G401.6 (cell line): ENCODE data around the gene AKAP13.
"Not testable (repeated sequence)": the region's sequence is repeated elsewhere in the genome, so short reads cannot be mapped to it uniquely, and the experiment has no call there.

Source experiments
- FAIRE-seq: peaks from 2 replicates; lab custom pipeline; 2012; peaks lifted over from hg19 to GRCh38; lab: Jason Lieb, UNC

Gene AKAP13

DNA sequence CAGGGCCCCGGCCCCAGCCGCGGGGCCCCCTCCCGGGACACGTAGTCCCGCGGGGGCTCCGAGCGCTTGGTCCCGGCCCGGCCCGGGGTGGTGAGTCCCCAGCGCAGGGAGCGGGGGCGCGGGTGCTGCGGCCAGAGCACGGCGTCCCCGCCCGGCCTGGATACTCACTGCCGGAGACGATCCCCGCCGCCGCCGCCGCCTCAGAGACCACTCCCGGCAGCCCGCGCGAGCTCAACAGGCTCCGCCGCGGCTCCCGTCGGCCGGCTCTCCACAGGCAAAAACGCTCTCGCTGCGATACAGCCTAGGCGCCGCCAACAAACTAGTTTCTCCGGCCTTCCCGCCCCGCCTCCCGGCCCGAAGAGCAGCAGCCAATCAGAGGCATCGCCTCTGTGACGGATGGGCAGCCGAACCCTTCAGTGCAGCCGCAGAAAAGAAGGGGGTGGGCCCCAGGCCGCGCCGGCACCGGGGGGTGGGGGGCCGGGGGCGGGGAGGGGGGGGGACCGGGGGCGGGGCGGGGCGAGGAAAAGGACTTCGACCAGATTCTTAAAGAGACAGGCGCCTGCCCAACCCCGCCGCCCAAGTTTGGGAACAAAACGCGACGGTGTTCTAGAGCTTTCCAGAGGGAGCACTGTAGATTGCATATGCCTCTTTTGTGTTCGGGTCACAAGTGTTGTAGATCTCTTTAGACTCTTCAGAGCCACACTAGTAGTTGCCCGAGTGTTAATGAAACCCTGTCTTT lies 414.4 kb downstream of the AKAP13 start, which contains the start of gene KLHL25:
Gene KLHL25 (minus strand): TSS at position 328 of the 739 bp plus-strand sequence. CDS start 25,115 bp downstream, outside the sequence.
- FAIRE-seq: no peak

DNA sequence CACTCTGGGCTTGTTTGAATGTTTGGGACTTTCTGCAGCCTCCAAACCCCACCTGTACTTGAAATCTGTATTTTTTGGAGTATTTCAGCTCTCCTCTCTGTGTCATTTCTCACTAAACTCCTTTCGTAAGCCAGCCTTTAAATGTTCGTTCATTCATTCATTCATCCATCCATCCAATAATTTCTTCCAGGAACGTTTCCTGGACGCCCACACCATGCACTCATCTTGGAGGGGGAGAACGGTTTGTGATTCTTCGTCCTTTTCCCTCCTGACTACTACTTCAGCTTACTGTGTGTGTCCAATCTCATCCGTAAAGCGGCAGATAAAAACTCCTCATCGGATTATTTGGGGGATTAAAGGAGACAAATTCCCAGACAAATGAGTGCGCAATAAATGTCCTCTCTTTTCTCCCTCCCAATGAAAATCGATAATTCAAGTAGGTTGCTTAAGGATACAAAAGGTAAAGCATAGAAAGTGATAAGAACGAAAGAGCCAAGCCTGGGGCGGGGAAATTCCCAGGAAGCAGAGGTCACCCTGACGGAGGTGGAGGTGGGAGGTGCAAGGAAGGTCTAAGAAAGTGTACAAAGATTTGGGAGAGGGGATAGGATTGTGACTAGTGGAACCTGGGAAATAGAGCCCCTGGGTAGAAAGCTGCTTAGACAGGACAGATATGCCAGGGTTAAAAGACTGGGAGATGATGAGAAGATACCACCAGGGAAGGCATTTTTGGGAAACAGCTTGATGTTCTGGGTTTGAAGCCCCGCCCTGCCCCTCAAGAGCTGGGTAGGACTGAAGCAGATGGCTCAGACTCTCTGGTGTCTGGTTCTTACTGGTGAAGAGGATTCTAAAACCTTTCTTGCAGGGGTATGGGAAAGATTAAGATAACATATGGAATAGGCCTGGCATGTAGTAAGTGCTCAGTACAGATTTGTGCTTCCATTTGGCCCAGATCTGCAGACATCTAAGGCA lies 415.2 kb downstream of the AKAP13 start:
- no peak for FAIRE-seq

DNA sequence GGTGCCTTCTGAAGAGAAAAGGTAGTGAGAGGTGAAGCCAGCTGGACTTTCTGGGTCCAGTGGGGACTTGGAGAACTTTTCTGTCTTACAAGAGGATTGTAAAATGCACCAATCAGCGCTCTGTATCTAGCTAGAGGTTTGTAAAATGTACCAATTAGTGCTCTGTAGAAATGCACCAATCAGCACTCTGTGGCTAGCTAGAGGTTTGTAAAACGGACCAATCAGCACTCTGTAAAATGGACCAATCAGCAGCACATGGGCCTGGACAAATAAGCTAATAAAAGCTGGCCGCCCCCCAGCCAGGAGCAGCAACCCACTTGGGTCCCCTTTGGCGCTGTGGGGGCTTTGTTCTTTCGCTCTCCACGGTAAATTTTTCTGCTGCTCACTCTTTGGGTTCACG lies 416.0 kb downstream of the AKAP13 start:
- FAIRE-seq: not testable (repeated sequence)
